Measurements from ENCODE around the gene ANKRD28. TPM values are rescaled to one million over a fixed set of nuclear protein-coding genes. Genes with fewer than 3 reads are reported as not detected.
"Not testable (repeated sequence)": the region's sequence is repeated elsewhere in the genome, so short reads cannot be mapped to it uniquely, and the experiment has no call there.

Gene ANKRD28
- polyA plus RNA-seq, 1 of the 3 experiments (the other 2 are of a cell fraction), result 74.8 TPM

- H3K9me3 ChIP-seq; H3K4me1 ChIP-seq (ENCODE audit: control insufficient read depth in 1 of 2, insufficient read depth in 2 of 2, low read depth in 1 of 2, low read length in 1 of 2); CTCF ChIA-PET; H3K27ac ChIP-seq (ENCODE audit: low read depth in 2 of 2, low read length in 1 of 2); H3K27me3 ChIP-seq (ENCODE audit: insufficient read depth); H3K9me2 ChIP-seq; H3K9ac ChIP-seq; H2AFZ ChIP-seq (ENCODE audit: low read depth); H4K20me1 ChIP-seq (ENCODE audit: insufficient read depth); H3K4me3 ChIP-seq (ENCODE audit: low read depth in 2 of 2, low read length in 1 of 2); H3K4me2 ChIP-seq; DNase-seq; POLR2A ChIA-PET: not testable (repeated sequence)
- Histone ChIP-seq H3K79me2 (ENCODE audit: insufficient read depth) (peaks cover 83% of the 10 kb centered on the region), H3K36me3 (replicated peaks in 1 of 2; ENCODE audit: control insufficient read depth in 1 of 2, insufficient read depth in 2 of 2, low read length in 1 of 2) (peaks cover 25 to 76% of the 10 kb centered on the region in 2 experiments), H3F3A (replicated peaks; ENCODE audit: insufficient read depth) (peaks cover 52% of the 10 kb centered on the region)
- WGBS (ENCODE audit: low lambda C conversion rate), result 98% methylated on average over 2 of the region's 2 CpGs
- TF ChIP-seq POLR2AphosphoS5 (IDR thresholded peaks at IDR 0.05; ENCODE audit: low read depth, low read length), result 0 out of 2 replicates have a peak, but pooled peaks have one; percentile 14
Observed at GRCh38 chr3:15745896-15746295, 51.9 kb downstream of the ANKRD28 start.

GRCh38 chr3:15744176-15744575 is 53.6 kb downstream of the ANKRD28 start:
- TF ChIP-seq USF2 (IDR thresholded peaks at IDR 0.05; ENCODE audit: borderline replicate concordance, low read depth, low read length) (no peak), MXI1 (IDR thresholded peaks at IDR 0.05; ENCODE audit: low read depth, low read length) (no peak), YY1 (IDR thresholded peaks at IDR 0.05; ENCODE audit: low read depth) (no peak)
- ChIA-PET POLR2A (no interaction called here), CTCF (no interaction called here)
- Histone ChIP-seq H2AFZ (ENCODE audit: low read depth) (no peak overlapping the region), H3K4me1 (ENCODE audit: control insufficient read depth in 1 of 2, insufficient read depth in 2 of 2, low read depth in 1 of 2, low read length in 1 of 2) (no peaks in the 10 kb centered on the region), H3K9ac (no peak overlapping the region), H3K4me3 (ENCODE audit: low read depth in 2 of 2, low read length in 1 of 2) (no peak overlapping the region), H3K4me2 (no peak overlapping the region), H3F3A (replicated peaks; ENCODE audit: insufficient read depth) (peaks cover 52% of the 10 kb centered on the region), H3K36me3 (replicated peaks in 1 of 2; ENCODE audit: control insufficient read depth in 1 of 2, insufficient read depth in 2 of 2, low read length in 1 of 2) (peaks cover 24 to 76% of the 10 kb centered on the region in 2 experiments), H3K27ac (ENCODE audit: low read depth in 2 of 2, low read length in 1 of 2) (no peak overlapping the region), H3K9me2 (no peaks in the 10 kb centered on the region), H3K79me2 (ENCODE audit: insufficient read depth) (peaks cover 83% of the 10 kb centered on the region), H4K20me1 (ENCODE audit: insufficient read depth) (no peaks in the 10 kb centered on the region), H3K9me3 (no peaks in the 10 kb centered on the region), H3K27me3 (ENCODE audit: insufficient read depth) (no peaks in the 10 kb centered on the region)
- no peak for DNase-seq
- WGBS (ENCODE audit: low lambda C conversion rate), result 97% methylated on average over 6 of the region's 6 CpGs

DNA sequence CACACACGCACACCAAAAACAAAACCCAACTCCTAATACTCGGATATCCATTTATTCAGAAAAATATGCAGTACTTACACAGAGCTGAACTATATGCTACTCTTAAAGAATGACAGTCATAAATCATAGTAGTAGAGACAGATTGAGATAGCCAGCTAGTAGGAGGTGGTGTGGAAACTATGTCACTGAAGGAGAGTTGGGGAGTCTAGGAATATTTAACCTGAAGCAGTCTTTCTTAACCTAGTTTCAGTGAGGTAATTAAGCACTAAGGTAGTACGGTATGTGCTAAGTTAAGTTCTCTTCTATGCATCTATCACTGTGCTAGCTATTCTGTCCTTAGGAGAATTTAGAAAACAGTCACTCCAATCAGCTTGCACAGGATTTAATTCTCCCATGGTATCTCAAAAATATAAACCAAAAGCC is 54.2 kb downstream of the ANKRD28 start:
- H3K9me2 ChIP-seq, result no peaks in the 10 kb centered on the region
- peaks cover 86% of the 10 kb centered on the region for H3K79me2 ChIP-seq (ENCODE audit: insufficient read depth)
- no peaks in the 10 kb centered on the region for H4K20me1 ChIP-seq (ENCODE audit: insufficient read depth)
- TF ChIP-seq EP300 (IDR thresholded peaks at IDR 0.05; ENCODE audit: borderline replicate concordance in 1 of 2, low read depth in 1 of 2, low read length in 1 of 2), result no peak
- no peak for TF ChIP-seq YY1 (IDR thresholded peaks at IDR 0.05; ENCODE audit: low read depth)
- no peak for TF ChIP-seq FOXJ3 (CRISPR knock-in tag; IDR thresholded peaks at IDR 0.05)
- TF ChIP-seq RAD21 (IDR thresholded peaks at IDR 0.05; ENCODE audit: low read length), result no peak
- no peak for TF ChIP-seq FOXM1 (IDR thresholded peaks at IDR 0.05; ENCODE audit: low read depth)
- no peak for TF ChIP-seq GATA2 (CRISPR knock-in tag; IDR thresholded peaks at IDR 0.05)
- TF ChIP-seq TCF12 (IDR thresholded peaks at IDR 0.05), result no peak
- no peak for TF ChIP-seq USF2 (IDR thresholded peaks at IDR 0.05; ENCODE audit: borderline replicate concordance, low read depth, low read length)
- TF ChIP-seq MXI1 (IDR thresholded peaks at IDR 0.05; ENCODE audit: low read depth, low read length), result no peak
- no peak for TF ChIP-seq PBX3 (IDR thresholded peaks at IDR 0.05)
- TF ChIP-seq RFX5 (IDR thresholded peaks at IDR 0.05; ENCODE audit: low read length), result no peak
- TF ChIP-seq GABPA (IDR thresholded peaks at IDR 0.05; ENCODE audit: low read depth), result no peak
- TF ChIP-seq ELF1 (IDR thresholded peaks at IDR 0.05), result no peak
- TF ChIP-seq EZH2phosphoT487 (IDR thresholded peaks at IDR 0.05; ENCODE audit: borderline replicate concordance, low read depth), result no peak
- TF ChIP-seq, protein P1, sequence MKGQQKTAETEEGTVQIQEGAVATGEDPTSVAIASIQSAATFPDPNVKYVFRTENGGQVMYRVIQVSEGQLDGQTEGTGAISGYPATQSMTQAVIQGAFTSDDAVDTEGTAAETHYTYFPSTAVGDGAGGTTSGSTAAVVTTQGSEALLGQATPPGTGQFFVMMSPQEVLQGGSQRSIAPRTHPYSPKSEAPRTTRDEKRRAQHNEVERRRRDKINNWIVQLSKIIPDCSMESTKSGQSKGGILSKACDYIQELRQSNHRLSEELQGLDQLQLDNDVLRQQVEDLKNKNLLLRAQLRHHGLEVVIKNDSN (IDR thresholded peaks at IDR 0.05; ENCODE audit: borderline replicate concordance, low read depth), result no peak
- no peak for TF ChIP-seq RXRA (IDR thresholded peaks at IDR 0.05; ENCODE audit: borderline replicate concordance, low read depth)
- H3K27ac ChIP-seq (ENCODE audit: low read depth in 2 of 2, low read length in 1 of 2), result no peak overlapping the region
- DNase-seq, result no peak
- H3K27me3 ChIP-seq (ENCODE audit: insufficient read depth), result no peaks in the 10 kb centered on the region
- no peak overlapping the region for H2AFZ ChIP-seq (ENCODE audit: low read depth)
- 95% methylated on average over 3 of the region's 3 CpGs for WGBS (ENCODE audit: low lambda C conversion rate)
- no peak overlapping the region for H3K4me3 ChIP-seq (ENCODE audit: low read depth in 2 of 2, low read length in 1 of 2)
- ChIA-PET POLR2A (no interaction called here), CTCF (no interaction called here)
- H3K9ac ChIP-seq, result no peak overlapping the region
- H3K9me3 ChIP-seq, result no peaks in the 10 kb centered on the region; the same call in 1 of the 2 replicates
- H3K4me1 ChIP-seq (ENCODE audit: control insufficient read depth in 1 of 2, insufficient read depth in 2 of 2, low read depth in 1 of 2, low read length in 1 of 2), result no peaks in the 10 kb centered on the region
- H3K36me3 ChIP-seq (replicated peaks in 1 of 2; ENCODE audit: control insufficient read depth in 1 of 2, insufficient read depth in 2 of 2, low read length in 1 of 2), result peaks cover 22 to 79% of the 10 kb centered on the region in 2 experiments
- no peak overlapping the region for H3K4me2 ChIP-seq
- peaks cover 52% of the 10 kb centered on the region for H3F3A ChIP-seq (replicated peaks; ENCODE audit: insufficient read depth)

Measured in SK-N-SH (cell line).